Right atrium auricular region (tissue), 2 donors: ENCODE results near the gene CSMD2. TPM values are rescaled to one million over a fixed set of nuclear protein-coding genes. Genes with fewer than 3 reads are reported as not detected.

Source experiments
- DNase-seq: peaks from one replicate; pipeline ENCODE4 v3.0.0-alpha.2; 2019; ENCODE audit warnings: low spot score
- H3K27ac ChIP-seq, 2 donors: fragments of 200-600 bp; sonication (generic); 1 replicate in 1 of 2; 2 replicates in 1 of 2; pipeline ENCODE4 v1.5.1; 2016 to 2019
- H3K27me3 ChIP-seq, 2 donors: fragments of 200-600 bp; sonication (generic); one replicate each; pipeline versions ENCODE4 v1.5.1 to v1.6.0; 2017 to 2019
- H3K36me3 ChIP-seq: fragments of 200-600 bp; sonication (generic); one replicate; pipeline ENCODE4 v1.5.1; 2016
- H3K4me1 ChIP-seq, 2 donors: fragments of 200-600 bp; sonication (generic); one replicate each; pipeline versions ENCODE4 v1.5.1 to v1.6.0; 2017 to 2019
- H3K4me3 ChIP-seq, 2 donors: fragments of 200-600 bp; sonication (generic); 1 replicate in 1 of 2; 2 replicates in 1 of 2; pipeline ENCODE4 v1.5.1; 2017 to 2019; ENCODE audit warnings: mild to moderate bottlenecking in 1 of 2, moderate library complexity in 1 of 2
- H3K9me3 ChIP-seq, 2 donors: fragments of 200-600 bp; sonication (generic); one replicate each; pipeline ENCODE4 v1.5.1; 2019
- total RNA-seq, 2 donors: library from RNA; depleted of rRNA; stranded (reverse); fragments of >200 nt; gene quantifications; one replicate each; pipeline ENCODE4 v1.1.0, GENCODE V29; 2016
- TF ChIP-seq, protein P1 (sequence below), 2 donors: fragments of 200-600 bp; sonication (generic); IDR thresholded peaks; one replicate each; pipeline ENCODE4 v1.5.1; 2019; ENCODE audit warnings: antibody characterized with exemption in 2 of 2

The CSMD2 gene
- total RNA-seq, 2 donors from 2014 or later: 0.39 to 0.44 TPM

DNA sequence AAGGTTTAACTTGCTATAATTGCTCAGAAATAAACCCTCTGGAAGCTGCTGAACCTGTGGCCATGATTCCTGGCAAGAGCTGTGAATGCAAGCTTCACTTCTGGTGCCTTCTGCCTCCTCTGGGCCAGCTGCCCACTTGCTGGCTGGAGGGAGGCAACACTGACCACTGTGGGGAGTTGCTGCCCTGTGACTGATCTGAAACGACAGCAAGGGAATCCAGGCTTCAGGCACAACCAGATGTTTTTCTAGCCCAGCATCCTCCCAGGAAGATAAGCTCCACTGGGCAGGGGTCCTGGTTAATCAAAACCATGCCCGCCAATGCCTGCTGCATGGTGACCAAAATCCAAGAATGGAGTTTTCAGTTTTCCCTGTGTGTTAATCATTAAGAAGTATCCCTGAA is 481.1 kb downstream of the CSMD2 start:
- no peak overlapping the region for H3K4me3 ChIP-seq
- no peaks in the 10 kb centered on the region for H3K9me3 ChIP-seq
- no peaks in the 10 kb centered on the region for H3K27me3 ChIP-seq
- no peaks in the 10 kb centered on the region for H3K36me3 ChIP-seq
- H3K4me1 ChIP-seq: no peaks in the 10 kb centered on the region
- DNase-seq: no peak
- H3K27ac ChIP-seq: no peak overlapping the region
- TF ChIP-seq, protein P1, sequence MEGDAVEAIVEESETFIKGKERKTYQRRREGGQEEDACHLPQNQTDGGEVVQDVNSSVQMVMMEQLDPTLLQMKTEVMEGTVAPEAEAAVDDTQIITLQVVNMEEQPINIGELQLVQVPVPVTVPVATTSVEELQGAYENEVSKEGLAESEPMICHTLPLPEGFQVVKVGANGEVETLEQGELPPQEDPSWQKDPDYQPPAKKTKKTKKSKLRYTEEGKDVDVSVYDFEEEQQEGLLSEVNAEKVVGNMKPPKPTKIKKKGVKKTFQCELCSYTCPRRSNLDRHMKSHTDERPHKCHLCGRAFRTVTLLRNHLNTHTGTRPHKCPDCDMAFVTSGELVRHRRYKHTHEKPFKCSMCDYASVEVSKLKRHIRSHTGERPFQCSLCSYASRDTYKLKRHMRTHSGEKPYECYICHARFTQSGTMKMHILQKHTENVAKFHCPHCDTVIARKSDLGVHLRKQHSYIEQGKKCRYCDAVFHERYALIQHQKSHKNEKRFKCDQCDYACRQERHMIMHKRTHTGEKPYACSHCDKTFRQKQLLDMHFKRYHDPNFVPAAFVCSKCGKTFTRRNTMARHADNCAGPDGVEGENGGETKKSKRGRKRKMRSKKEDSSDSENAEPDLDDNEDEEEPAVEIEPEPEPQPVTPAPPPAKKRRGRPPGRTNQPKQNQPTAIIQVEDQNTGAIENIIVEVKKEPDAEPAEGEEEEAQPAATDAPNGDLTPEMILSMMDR (IDR thresholded peaks at IDR 0.05): no peak

DNA sequence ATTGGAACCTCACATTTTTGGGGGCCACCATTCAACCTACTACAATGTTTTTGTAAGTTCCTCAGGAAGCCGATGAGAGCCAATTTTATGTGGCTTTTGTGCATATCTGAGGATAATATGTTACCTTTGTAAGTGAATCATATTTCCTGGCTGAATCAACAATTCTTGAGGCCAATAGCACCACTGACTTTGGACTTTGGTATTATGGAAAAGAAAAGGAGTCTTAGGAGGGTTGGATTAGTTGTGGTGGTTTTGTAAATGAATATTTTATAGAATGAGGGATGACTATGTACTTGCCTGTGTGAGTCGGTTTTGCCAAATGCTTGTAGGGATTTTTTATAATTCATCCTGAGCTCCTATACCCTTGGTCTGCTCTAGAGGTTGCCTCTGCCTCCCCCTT is 482.7 kb downstream of the CSMD2 start:
- Histone ChIP-seq H3K36me3 (no peaks in the 10 kb centered on the region), H3K9me3 (no peaks in the 10 kb centered on the region), H3K4me3 (no peak overlapping the region), H3K4me1 (no peaks in the 10 kb centered on the region), H3K27ac (no peak overlapping the region), H3K27me3 (no peaks in the 10 kb centered on the region)
- TF ChIP-seq, protein P1 (IDR thresholded peaks at IDR 0.05): no peak
- no peak for DNase-seq

DNA sequence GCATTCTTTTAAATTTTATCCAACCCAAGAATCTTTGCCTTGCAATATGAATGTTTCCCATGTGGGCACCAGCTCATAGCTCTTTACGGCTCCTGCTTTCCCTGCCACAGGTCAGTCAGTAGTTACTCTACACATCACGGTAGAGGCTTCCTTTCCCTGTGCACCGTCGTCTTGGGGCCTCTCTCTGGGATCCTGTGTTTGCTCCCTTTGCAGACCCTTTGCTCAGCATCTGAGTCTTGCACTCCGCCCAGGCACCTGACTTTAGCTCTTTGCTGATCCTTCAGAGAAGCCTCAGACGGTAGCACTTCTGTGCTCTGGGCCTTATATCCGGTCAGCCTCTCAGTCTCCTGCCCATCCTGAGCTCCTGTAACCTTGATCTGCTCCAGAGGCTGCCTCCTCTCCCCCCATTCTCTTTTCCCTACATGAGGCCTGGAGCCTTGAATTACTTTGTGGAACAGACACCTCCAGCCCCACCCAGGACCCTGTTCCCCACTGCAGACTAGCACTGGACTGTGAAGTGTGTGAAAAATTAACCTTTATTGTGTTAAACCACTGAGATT is 484.7 kb downstream of the CSMD2 start:
- H3K27ac ChIP-seq: no peak overlapping the region
- H3K4me1 ChIP-seq: no peaks in the 10 kb centered on the region
- no peaks in the 10 kb centered on the region for H3K27me3 ChIP-seq
- no peak for DNase-seq
- no peak overlapping the region for H3K4me3 ChIP-seq
- H3K9me3 ChIP-seq: no peaks in the 10 kb centered on the region
- TF ChIP-seq, protein P1 (IDR thresholded peaks at IDR 0.05): no peak
- no peaks in the 10 kb centered on the region for H3K36me3 ChIP-seq

DNA sequence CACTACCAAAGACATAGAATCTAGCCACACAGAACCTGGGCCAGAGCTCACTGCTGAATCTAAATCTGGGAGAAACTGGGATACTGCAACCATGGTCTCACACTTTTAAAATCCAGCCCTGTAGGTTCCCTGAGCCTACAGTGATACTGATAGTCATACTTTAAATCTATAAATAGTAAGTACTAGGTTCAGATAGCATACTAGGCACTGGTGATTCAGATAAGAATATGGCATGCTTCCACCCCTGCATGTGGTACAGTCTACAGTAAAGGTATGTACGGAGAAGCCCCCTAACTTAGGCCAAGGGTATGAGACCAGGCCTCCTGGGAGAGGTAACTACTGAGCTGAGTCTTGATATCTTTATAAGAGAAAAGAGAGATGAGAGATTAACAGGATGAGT is 494.5 kb downstream of the CSMD2 start:
- Histone ChIP-seq H3K4me1 (peaks cover 0 to 22% of the 10 kb centered on the region in 2 donors), H3K27ac (peak overlapping the region in 1 of 2 donors; percentile 38), H3K27me3 (no peaks in the 10 kb centered on the region), H3K9me3 (peaks cover 0 to 4% of the 10 kb centered on the region in 2 donors), H3K36me3 (no peaks in the 10 kb centered on the region), H3K4me3 (no peak overlapping the region)
- TF ChIP-seq, protein P1 (IDR thresholded peaks at IDR 0.05): no peak
- DNase-seq: no peak

DNA sequence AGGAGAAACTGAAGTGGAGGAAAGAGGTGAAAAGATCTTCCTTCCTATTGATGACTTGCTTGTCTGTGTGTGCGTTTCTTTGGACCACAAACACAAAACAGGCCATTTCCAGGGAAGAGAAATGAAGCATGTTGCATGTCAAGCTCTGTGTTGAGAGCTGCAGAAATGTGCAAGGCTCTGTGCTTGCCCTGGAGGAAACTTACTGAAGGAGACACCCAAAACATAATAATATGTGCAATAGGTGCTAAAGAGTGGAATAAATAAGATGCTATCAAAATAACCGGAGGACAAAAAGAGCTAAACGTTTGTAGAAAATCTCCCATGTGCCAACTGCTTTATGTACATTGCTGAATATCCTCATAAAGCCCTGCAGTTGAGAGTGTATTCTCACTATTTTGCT is 496.3 kb downstream of the CSMD2 start:
- H3K4me1 ChIP-seq: peaks cover 0 to 22% of the 10 kb centered on the region in 2 donors
- TF ChIP-seq, protein P1 (IDR thresholded peaks at IDR 0.05): no peak
- peaks cover 0 to 4% of the 10 kb centered on the region in 2 donors for H3K9me3 ChIP-seq
- H3K27ac ChIP-seq: no peak overlapping the region
- no peak overlapping the region for H3K4me3 ChIP-seq
- no peak for DNase-seq
- H3K27me3 ChIP-seq: no peaks in the 10 kb centered on the region
- H3K36me3 ChIP-seq: no peaks in the 10 kb centered on the region
